GM18907 (cell line): ENCODE results near the gene VIL1.

Source experiments
- ATAC-seq: cut with Tn5 transposase; IDR thresholded peaks from one replicate; pipeline ENCODE4 v1.9.1; 2021; ENCODE audit warnings: mild to moderate bottlenecking, moderate library complexity; ENCODE audit not compliant: unreplicated experiment

VIL1 gene

GRCh38 chr2:218435003-218435982 is 16.4 kb downstream of the VIL1 start:
- ATAC-seq, result no peak

GRCh38 chr2:218436992-218437391 is 18.1 kb downstream of the VIL1 start:
- no peak for ATAC-seq

GRCh38 chr2:218437969-218438368 is 19.0 kb downstream of the VIL1 start:
- ATAC-seq, result no peak

GRCh38 chr2:218438596-218438995 is 19.7 kb downstream of the VIL1 start:
- no peak for ATAC-seq

GRCh38 chr2:218444692-218445357 is 25.9 kb downstream of the VIL1 start:
- no peak for ATAC-seq

- no peak for ATAC-seq
These were observed 26.7 kb downstream of the VIL1 start for GRCh38 chr2:218445602-218446001.

GRCh38 chr2:218446547-218446946 is 27.6 kb downstream of the VIL1 start:
- no peak for ATAC-seq

- ATAC-seq, result no peak
These were observed 28.1 kb downstream of the VIL1 start for GRCh38 chr2:218447072-218447471.

- ATAC-seq, result no peak
These were observed 30.0 kb downstream of the VIL1 start for GRCh38 chr2:218448934-218449333.

GRCh38 chr2:218452079-218452478 is 33.2 kb downstream of the VIL1 start:
- no peak for ATAC-seq

GRCh38 chr2:218456849-218457248 is 37.9 kb downstream of the VIL1 start:
- no peak for ATAC-seq

- ATAC-seq, result no peak
These were observed 39.7 kb downstream of the VIL1 start for GRCh38 chr2:218458598-218458997.

GRCh38 chr2:218465987-218466633 is 47.2 kb downstream of the VIL1 start:
- no peak for ATAC-seq

- ATAC-seq, result no peak
These were observed 51.5 kb downstream of the VIL1 start for GRCh38 chr2:218470448-218470847.

GRCh38 chr2:218471036-218471435 is 52.1 kb downstream of the VIL1 start:
- no peak for ATAC-seq

GRCh38 chr2:218471982-218472381 is 53.1 kb downstream of the VIL1 start:
- ATAC-seq, result no peak

- ATAC-seq, result no peak
These were observed 54.1 kb downstream of the VIL1 start for GRCh38 chr2:218472988-218473387.

GRCh38 chr2:218474527-218474926 is 55.6 kb downstream of the VIL1 start:
- no peak for ATAC-seq

- no peak for ATAC-seq
These were observed 57.8 kb downstream of the VIL1 start for GRCh38 chr2:218476676-218477075.

- ATAC-seq, result no peak
These were observed 58.3 kb downstream of the VIL1 start for GRCh38 chr2:218477247-218477646.

- ATAC-seq, result no peak
These were observed 59.6 kb downstream of the VIL1 start for GRCh38 chr2:218478544-218478943.

GRCh38 chr2:218479595-218479994 is 60.7 kb downstream of the VIL1 start:
- ATAC-seq, result no peak
